GM21515 (cell line): Measurements from ENCODE around the gene AP2M1.

Source experiments
- ATAC-seq: cut with Tn5 transposase; IDR thresholded peaks from one replicate; pipeline ENCODE4 v1.9.1; 2021; ENCODE audit not compliant: unreplicated experiment

Gene AP2M1

DNA sequence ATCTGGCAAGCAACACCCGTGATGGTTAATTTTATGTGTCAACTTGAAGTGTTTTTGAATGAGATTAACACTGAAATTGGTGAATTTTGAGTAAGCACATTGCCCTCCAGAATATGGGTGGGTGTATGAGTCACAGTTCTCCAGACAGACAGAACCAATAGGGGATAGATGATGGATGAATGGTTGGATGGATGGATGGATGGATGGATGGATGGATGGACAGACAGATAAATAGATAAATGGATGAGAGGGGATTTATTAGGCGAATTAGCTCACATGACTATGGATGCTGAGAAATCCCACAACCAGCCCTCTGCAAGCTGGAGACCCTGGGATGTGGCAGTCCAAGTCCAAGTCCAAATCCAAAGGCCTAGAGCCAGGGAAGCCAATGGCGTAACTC lies 49.3 kb downstream of the AP2M1 start:
- ATAC-seq: no peak

DNA sequence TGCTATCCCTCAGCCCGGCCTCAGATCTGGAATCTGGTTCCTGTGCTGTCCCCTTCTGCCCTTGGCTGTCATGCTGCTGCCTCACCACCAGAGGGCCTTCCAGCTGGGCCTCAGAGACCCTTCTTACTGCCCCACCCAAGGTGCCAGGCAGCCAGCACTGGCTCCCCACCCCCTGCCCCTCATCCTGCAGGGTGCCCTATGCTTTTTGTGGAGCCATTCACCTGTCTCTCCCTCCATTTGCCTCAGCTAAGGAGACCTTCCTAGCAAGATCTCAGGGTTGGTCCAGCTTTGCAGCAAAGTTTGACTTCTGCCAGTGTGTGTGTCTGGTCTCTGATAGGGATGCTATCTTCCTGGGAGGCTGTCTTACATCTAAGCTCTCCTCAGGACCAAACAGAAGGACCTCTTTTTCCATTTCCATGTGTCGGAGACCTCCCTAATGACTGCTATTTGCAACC lies 52.9 kb downstream of the AP2M1 start:
- peak; percentile 58 for ATAC-seq

DNA sequence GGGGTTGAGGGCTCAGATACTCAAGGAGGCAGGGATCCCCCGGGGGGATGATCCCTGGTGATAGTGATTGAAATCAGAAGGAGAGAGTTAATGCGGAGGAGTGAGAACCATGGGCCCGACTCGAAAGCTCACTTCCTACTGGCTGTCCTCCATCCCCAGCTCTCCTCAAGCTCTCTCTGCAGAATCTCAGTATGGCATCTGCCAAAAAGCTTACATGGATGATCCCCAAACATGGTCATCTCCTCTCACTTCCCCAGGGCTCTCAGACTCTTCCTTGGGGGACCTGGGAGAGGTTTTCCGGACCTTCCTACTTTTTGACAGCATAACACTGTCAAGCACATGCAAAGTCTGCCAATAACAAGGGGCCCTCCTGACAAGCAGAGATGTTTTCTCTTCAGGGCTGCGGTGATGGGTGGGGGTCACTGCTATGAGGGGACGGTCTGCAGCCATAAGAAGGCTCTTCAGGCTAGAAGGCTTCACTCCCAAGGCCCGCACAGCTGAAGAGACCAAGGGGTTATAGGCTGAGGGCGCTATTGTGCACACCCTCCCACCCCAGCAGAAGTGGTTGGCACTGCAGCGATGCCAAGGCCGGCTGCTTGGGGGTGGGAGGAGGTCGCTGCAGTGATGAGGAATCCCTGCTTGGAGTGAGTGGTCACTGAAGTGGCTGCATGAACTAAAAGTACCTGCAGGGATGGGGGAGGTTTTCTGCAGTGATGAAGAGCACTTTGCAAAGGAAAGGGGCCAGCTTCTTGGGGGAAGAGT lies 53.9 kb downstream of the AP2M1 start:
- ATAC-seq: no peak

DNA sequence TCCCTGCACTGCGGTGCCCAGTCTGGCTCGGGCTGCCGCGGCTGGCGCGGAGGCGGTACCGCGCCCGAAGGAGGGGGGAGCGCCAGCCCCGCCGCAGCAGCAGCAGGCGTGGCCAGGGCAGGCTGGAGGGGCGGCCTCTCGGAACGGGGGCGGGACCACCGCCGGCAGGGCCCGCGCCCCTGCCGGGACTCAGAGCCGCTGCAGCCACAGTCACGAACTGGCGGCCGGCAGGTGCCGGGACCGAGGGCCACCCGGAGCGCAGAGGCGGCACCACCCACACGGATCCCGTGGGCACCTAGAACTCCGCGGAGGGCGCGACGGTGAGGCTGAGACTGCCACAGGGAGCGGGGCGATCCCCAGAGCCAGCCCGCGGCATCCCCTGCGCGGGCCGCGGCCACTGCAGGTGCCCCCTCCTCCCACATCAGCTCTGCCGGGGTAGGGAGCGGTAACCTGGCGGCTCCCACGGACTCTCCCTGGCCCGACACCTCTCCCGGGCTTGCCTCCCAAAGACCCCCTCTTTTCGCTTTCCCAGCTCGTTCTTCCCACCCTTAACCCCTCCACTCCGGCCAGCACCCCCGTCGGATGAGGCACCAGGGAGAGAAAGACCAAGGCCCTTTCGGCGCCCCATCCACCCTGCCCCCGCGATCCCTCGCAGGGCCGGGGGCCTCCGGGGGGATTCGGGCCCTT lies 54.9 kb downstream of the AP2M1 start, which contains the start of gene VWA5B2:
Gene VWA5B2 (plus strand): TSS at position 192 of the 687 bp plus-strand sequence. CDS start 944 bp downstream, outside the sequence.
- peak; percentile 72 for ATAC-seq

DNA sequence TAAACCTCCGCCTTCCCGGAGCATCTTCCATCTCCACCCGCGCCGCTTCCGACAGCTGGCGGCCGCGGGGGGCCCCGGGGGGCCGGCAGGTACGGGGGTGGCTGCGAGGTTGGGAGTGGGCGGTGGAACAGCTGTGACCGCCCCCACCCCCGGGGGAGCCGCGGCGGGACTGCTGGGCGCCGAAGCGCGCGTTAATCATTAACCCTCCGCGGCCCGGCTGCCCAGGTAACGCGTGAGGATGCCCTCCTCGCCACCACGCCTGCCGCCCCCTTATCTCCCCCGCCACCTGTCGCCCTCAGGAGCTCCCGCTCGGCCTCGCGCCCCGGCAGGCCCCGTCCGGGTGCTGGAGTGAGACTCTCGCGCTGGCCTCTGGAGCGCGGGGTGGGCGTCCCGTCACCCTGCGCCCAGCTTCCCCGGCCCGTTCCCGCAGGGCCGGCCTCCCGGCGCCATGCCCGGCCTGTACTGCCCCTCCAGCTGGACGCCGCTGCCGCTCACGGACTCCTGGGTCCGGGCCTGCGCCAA lies 55.5 kb downstream of the AP2M1 start:
- ATAC-seq: no peak

DNA sequence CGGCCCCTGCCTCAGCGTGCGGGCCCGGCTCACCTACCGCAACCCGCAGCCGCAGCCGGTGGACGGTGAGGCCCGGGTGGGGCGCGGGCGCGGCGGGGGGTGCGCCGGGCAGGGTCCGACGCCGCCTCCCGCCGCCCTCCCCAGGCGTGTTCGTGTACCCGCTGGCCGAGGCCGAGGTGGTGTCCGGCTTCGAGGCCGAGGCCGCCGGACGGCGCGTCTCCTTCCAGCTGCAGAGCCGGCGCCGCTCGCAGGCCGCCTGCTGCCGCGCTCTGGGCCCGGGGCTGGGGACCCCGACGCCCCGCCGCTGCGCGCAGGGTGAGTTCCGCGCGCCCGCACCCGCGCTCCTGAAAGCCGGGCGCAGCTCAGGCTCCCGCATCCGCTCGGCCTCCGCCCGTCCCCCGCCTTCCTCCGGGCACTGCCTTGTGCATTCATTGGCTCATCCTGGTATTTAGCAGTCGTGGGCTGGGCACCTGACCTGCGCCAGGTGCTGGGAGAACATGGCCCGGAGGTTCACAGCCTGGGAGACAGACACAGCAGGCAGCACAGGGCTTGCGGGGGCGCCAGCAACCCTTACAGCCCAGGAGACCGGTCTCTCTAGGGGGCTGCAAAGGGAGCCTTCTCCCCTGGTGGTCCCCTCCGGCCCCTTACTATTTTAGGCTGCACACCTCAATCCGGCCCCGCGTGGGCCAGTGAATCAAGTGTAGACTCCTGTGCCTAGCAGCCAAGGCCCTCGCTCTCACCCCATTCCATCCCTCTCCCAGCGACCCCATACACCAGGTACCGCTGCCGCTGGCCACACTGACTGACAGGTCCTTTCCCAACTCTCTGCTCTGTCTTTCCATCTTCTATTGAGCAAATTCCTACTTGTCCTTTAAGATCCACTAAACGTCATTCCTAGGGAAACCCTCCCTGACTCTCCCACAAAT lies 56.2 kb downstream of the AP2M1 start:
- no peak for ATAC-seq

DNA sequence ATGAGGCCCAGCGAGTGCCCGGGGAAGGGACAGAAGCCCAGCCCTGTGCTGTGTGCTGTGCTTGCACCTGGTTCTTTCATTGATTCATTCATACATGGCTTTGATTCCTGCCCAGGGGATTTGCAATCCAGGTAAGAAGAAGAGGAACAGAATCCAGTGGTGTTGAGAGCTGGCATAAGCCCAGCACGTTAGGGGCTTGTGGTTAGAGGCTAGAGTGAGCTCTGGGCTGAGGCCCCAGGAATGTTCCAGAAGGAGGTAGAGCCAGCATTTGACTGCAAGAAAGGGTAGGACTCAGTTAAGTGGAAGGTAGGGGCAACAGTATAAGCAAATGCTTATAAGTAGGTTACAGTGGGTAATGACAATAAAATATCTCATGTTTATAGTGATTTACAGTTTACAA lies 57.0 kb downstream of the AP2M1 start:
- ATAC-seq: no peak

DNA sequence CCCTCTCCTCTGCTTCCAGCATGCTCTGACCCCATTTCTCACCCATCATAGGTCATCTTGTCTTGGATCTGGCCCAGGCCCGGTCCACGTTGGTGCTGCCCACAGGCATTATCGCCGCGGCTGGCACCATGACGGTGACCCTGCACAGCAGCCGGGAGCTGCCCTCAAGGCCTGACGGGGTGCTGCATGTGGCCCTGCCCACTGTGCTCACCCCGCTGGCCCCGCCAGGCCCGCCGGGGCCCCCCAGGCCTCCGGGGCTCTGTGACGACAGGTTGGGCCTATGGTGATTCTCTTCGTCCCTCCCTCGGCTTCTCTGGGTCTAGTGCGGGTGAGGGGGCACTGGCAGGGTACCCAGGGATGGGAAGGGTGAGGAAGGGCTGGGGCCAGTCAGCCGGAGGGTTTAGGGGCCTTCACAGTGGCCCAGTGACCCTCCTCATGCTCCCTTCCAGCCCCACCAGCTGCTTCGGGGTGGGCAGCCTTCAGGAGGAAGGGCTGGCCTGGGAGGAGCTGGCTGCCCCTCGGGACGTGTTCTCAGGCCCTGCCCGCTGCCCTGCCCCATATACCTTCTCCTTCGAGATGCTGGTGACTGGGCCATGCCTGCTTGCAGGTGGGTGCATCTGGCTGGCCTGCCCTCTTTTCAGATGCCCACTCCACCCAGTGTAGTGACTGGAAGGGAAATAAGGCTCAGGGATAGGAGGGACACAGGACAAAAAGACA lies 58.6 kb downstream of the AP2M1 start:
- no peak for ATAC-seq
